Retinal pigment epithelial cell (primary cell): ENCODE measurements around the gene CLDN18.

Experiments
- DNase-seq: peaks from one replicate; pipeline ENCODE4 v3.0.0-alpha.2; 2010; ENCODE audit warnings: low read depth
- H3K4me3 ChIP-seq: 2 replicates; pipeline ENCODE4 v1.5.1; 2011; ENCODE audit warnings: mild to moderate bottlenecking, low read length, control low read depth, moderate library complexity
- CTCF ChIP-seq: conservative IDR thresholded peaks from 2 replicates; pipeline ENCODE4 v1.5.1; 2011; ENCODE audit warnings: low read depth, low read length, control low read depth, inconsistent platforms

Gene CLDN18

GRCh38 chr3:137987723-137988122 lies 22.2 kb upstream of the CLDN18 start:
- DNase-seq = no peak
- TF ChIP-seq CTCF = no peak
- no peak overlapping the region for H3K4me3 ChIP-seq

- no peak for TF ChIP-seq CTCF
- no peak overlapping the region for H3K4me3 ChIP-seq
- no peak for DNase-seq
These were observed 21.8 kb upstream of the CLDN18 start for GRCh38 chr3:137988152-137988551.

- no peak for DNase-seq
- H3K4me3 ChIP-seq = no peak overlapping the region
- no peak for TF ChIP-seq CTCF
These were observed 21.0 kb upstream of the CLDN18 start for GRCh38 chr3:137988982-137989381.

GRCh38 chr3:137990427-137990826 lies 19.5 kb upstream of the CLDN18 start:
- no peak overlapping the region for H3K4me3 ChIP-seq
- DNase-seq = no peak
- no peak for TF ChIP-seq CTCF

- H3K4me3 ChIP-seq = no peak overlapping the region
- DNase-seq = no peak
- TF ChIP-seq CTCF = no peak
These were observed 17.4 kb upstream of the CLDN18 start for GRCh38 chr3:137992592-137992991.

- TF ChIP-seq CTCF = no peak
- no peak overlapping the region for H3K4me3 ChIP-seq
- no peak for DNase-seq
These were observed 11.6 kb upstream of the CLDN18 start for GRCh38 chr3:137998121-137999042.

GRCh38 chr3:138003069-138003468 lies 6.9 kb upstream of the CLDN18 start:
- TF ChIP-seq CTCF = no peak
- H3K4me3 ChIP-seq = no peak overlapping the region
- no peak for DNase-seq
